Measurements from ENCODE around the gene NT5C3A. TPM values are rescaled to one million over a fixed set of nuclear protein-coding genes. Genes with fewer than 3 reads are reported as not detected.
"Not testable (repeated sequence)": the region's sequence is repeated elsewhere in the genome, so short reads cannot be mapped to it uniquely, and the experiment has no call there.

The NT5C3A gene
- total and polyA plus RNA-seq, 8 donors, result 21.8 to 45.8 (median 39.0) TPM

DNA sequence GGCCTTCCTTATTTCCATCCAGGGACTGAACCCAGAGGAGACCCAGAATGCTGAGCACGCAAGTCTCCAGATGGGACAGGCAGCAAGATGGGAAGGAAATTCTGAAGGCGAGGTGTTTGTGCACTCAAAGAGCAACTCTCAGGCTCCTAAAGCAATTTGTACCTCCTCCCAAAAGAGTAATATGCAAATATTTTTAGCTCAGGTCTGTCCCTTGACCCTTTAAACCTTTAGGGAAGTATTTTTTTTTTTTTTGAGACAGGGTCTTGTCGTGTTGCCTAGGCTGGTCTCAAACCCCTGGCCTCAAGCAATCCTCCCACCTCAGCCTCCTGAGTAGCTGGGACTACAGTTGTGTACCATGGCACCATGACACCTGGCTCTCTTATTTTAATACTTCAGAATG, 38.2 kb upstream of the NT5C3A start:
- no peaks in the 10 kb centered on the region for H3K9me3 ChIP-seq
- intact Hi-C loops (cut with DNase I), result no loop called here
- peaks cover 0 to 72% of the 10 kb centered on the region in 2 donors for H3K36me3 ChIP-seq
- H3K4me3 ChIP-seq, result no peak overlapping the region
- TF ChIP-seq, protein P1, sequence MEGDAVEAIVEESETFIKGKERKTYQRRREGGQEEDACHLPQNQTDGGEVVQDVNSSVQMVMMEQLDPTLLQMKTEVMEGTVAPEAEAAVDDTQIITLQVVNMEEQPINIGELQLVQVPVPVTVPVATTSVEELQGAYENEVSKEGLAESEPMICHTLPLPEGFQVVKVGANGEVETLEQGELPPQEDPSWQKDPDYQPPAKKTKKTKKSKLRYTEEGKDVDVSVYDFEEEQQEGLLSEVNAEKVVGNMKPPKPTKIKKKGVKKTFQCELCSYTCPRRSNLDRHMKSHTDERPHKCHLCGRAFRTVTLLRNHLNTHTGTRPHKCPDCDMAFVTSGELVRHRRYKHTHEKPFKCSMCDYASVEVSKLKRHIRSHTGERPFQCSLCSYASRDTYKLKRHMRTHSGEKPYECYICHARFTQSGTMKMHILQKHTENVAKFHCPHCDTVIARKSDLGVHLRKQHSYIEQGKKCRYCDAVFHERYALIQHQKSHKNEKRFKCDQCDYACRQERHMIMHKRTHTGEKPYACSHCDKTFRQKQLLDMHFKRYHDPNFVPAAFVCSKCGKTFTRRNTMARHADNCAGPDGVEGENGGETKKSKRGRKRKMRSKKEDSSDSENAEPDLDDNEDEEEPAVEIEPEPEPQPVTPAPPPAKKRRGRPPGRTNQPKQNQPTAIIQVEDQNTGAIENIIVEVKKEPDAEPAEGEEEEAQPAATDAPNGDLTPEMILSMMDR (IDR thresholded peaks at IDR 0.05), result no peak
- ATAC-seq (no peak), DNase-seq (no peak)
- H3K27ac ChIP-seq, result no peak overlapping the region
- no peaks in the 10 kb centered on the region for H3K27me3 ChIP-seq
- no peaks in the 10 kb centered on the region for H3K4me1 ChIP-seq

DNA sequence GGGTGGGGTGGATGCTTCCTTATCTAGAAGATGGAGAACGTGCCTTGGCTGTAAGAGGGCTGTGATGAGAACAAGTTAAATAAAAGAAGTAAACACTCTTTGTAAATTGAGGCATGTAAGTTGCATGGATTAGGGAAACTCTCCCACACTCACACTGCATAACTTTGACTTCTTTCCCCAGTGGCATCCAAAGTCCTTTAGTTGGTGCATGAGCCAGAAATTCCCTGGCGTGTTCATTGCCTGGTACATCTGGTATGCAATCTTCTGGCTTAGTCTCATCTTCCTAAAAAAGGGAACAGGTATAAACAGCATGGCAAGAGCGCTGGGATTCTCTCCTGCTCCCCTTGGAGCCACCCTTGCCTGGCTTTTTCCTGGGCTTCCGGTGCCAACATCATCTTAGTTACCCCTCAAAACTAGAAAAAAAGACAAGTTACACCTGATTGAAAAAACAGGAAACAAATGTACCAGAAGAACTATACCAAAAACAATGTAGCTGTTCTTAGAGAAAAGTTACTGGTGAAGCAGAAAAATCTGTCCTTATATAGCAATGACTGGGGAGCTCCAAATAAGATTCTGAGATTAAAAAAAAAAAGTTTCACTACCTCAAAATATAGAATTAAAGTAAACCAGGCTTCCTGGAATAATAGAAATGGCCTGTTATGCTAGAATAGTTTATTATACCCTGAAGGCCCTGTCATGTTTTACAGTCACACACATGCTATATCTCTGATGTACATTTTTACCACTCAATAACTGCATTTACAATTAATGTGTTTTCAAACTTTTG, 36.8 kb upstream of the NT5C3A start:
- H3K4me3 ChIP-seq, result no peak overlapping the region
- H3K36me3 ChIP-seq, result peaks cover 0 to 85% of the 10 kb centered on the region in 2 donors
- TF ChIP-seq, protein P1 (IDR thresholded peaks at IDR 0.05), result no peak
- intact Hi-C loops (cut with DNase I), result no loop called here
- no peaks in the 10 kb centered on the region for H3K4me1 ChIP-seq
- no peaks in the 10 kb centered on the region for H3K9me3 ChIP-seq
- H3K27me3 ChIP-seq, result no peaks in the 10 kb centered on the region
- DNase-seq (no peak), ATAC-seq (no peak)
- H3K27ac ChIP-seq, result no peak overlapping the region

DNA sequence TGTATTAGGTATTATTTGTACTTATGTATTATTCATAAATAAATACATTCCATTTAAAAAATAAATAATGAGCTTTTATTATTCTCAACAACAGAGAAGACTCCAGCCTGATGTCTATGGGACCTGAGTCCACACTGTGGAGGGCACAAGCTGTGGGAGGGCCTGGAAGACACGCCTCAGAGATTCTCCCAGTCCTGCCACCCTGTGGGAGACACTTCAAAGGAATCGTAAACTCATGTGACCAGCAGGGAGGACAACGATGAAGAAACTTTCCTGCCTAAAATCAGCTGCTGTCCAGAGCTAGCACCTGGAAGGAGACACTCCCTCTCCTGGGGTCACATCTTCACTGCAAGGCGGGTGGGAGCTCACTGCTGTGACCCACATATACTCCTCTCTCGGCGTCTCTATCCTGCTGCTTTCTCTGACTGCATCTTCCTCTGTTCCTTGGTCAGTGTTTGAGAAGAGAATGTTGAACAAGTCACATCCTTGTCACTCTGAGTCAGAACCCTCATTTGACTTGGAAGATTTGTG, 32.2 kb upstream of the NT5C3A start:
- H3K4me3 ChIP-seq; H3K9me3 ChIP-seq; H3K4me1 ChIP-seq; H3K27ac ChIP-seq; intact Hi-C loops (cut with DNase I); ATAC-seq; H3K27me3 ChIP-seq; DNase-seq: not testable (repeated sequence)
- peaks cover 0 to 64% of the 10 kb centered on the region in 2 donors for H3K36me3 ChIP-seq

DNA sequence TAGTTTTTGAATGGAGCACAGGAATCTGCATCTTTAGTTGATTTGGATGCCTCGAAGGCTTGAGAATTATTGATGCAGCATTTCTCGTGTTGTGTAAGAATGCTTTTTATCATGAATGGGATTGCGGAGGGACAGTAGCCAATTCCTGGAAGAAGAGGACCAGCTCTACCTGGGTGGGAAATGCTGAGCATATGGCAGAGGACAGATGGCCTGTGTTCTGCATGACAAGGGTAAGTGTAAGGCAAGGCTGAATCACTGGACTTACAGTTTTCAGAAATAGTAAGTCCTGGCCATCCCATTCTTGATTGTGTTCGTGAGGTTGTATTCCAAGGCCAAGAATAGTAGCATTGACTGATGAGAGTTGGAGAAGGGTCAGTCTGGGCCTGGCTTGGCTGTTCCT, 30.7 kb upstream of the NT5C3A start:
- no peak for ATAC-seq
- H3K36me3 ChIP-seq, result peaks cover 0 to 53% of the 10 kb centered on the region in 2 donors
- no peak overlapping the region for H3K27ac ChIP-seq
- no peak for DNase-seq
- no peaks in the 10 kb centered on the region for H3K4me1 ChIP-seq
- no peak overlapping the region for H3K4me3 ChIP-seq
- intact Hi-C loops (cut with DNase I), result no loop called here
- H3K27me3 ChIP-seq, result no peaks in the 10 kb centered on the region
- H3K9me3 ChIP-seq, result no peaks in the 10 kb centered on the region
- TF ChIP-seq, protein P1 (IDR thresholded peaks at IDR 0.05), result no peak

DNA sequence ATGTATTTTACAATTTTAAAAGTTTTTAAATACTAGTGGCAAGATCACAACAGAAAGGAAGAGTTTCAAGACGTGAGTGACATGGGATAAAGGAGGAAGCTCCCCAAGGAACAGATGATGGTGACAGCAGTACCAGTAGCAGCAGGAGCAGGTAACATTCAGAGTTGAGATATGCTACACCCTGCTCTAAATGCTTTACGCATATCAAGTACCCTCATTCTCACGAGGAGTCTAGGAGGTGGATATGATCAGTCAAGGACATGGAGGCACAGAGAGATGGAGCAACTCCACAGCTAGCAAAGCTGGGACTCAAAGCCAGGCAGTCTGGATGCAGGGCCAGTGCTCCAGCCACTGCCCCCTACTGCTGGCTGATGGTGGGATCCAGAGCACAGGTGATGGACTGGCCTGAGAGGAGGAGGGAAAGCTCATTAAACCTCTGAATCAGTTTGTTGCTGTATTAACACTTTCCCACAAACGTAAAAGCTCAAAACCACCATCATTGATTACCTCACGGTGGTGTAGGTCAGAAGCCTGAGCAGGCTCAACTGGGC, 29.1 kb upstream of the NT5C3A start:
- H3K9me3 ChIP-seq, result no peaks in the 10 kb centered on the region
- DNase-seq (no peak), ATAC-seq (no peak)
- H3K27ac ChIP-seq, result no peak overlapping the region
- no peaks in the 10 kb centered on the region for H3K4me1 ChIP-seq
- H3K36me3 ChIP-seq, result peaks cover 0 to 37% of the 10 kb centered on the region in 2 donors
- no peaks in the 10 kb centered on the region for H3K27me3 ChIP-seq
- intact Hi-C loops (cut with DNase I), result no loop called here
- TF ChIP-seq, protein P1 (IDR thresholded peaks at IDR 0.05), result no peak
- H3K4me3 ChIP-seq, result no peak overlapping the region
